Caki2 (cell line): ENCODE results near the gene TMEM50A. TPM values are rescaled to one million over a fixed set of nuclear protein-coding genes. Genes with fewer than 3 reads are reported as not detected.
"Not testable (repeated sequence)": the region's sequence is repeated elsewhere in the genome, so short reads cannot be mapped to it uniquely, and the experiment has no call there.

ENCODE experiments used
- DNase-seq: peaks from one replicate; pipeline ENCODE4 v3.0.0-alpha.2; 2015; ENCODE audit warnings: low read depth
- in situ Hi-C: cut with HindIII; loops from 2 replicates; pipeline ENCODE4 v1.10.0; 2016; ENCODE audit warnings: low sequenced_read_pairs, low pct_unique_long_range_greater_than_20kb, mixed read lengths
- total RNA-seq: library from RNA; depleted of rRNA; stranded (reverse); fragments of >200 nt; shearing (Covaris generic); gene quantifications from 2 replicates; pipeline ENCODE4 v1.2.3, GENCODE V29; 2014; ENCODE audit warnings: low replicate concordance

TMEM50A gene
- total RNA-seq, 1 experiment from 2014 or later = 64.1 TPM

GRCh38 chr1:25327864-25328790, 10.0 kb upstream of the TMEM50A start:
- DNase-seq, in situ Hi-C loops: not testable (repeated sequence)

- in situ Hi-C loops, DNase-seq: not testable (repeated sequence)
Measured at GRCh38 chr1:25328791-25329185, 9.3 kb upstream of the TMEM50A start.

DNA sequence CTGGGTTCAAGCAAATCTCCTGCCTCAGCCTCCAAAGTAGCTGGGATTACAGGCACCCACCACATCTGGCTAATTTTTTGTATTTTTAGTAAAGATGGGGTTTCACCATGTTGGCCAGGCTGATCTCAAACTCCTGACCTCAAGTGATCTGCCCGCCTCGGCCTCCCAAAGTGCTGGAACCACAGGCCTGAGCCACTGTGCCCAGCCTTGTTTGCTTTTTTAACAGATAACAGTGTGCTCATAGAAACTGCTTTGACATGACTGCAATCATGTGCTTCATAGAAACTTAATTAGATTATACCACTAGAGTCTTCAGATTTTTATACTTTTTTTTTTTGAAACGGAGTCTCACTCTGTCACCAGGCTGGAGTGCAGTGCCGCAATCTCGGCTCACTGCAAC, 8.8 kb upstream of the TMEM50A start:
- DNase-seq, in situ Hi-C loops: not testable (repeated sequence)

GRCh38 chr1:25329950-25330349, 8.2 kb upstream of the TMEM50A start:
- DNase-seq, in situ Hi-C loops: not testable (repeated sequence)

GRCh38 chr1:25336922-25337354, 1.2 kb upstream of the TMEM50A start:
- DNase-seq = peak; percentile 30
- in situ Hi-C loops = not testable (repeated sequence)

- in situ Hi-C loops = not testable (repeated sequence)
- peak; percentile 43 for DNase-seq
Measured at GRCh38 chr1:25337483-25338187, 499 bp upstream of the TMEM50A start.

DNA sequence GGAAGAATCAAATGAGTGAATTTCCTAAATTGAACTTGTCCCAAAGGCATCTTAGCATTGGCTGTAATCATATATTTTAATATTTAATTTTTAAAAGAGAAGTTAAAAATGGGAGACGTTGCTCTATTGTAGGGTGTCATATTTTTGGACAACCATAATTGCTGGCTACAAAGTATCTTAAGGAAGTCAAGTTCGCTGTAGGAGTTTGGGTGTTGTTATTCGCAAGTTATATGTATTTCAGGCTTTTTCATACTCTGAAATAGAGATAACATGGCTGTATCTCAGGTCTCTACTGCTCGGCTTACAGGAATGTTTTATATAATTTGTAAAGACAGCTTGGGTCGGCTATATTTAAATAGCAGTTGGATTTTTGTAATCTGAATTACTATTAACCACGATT, 852 bp downstream of the TMEM50A start:
- in situ Hi-C loops = no loop called here

GRCh38 chr1:25341746-25342145, 3.6 kb downstream of the TMEM50A start:
- DNase-seq = no peak
- in situ Hi-C loops = no loop called here

More for the DNA sequence above, 852 bp downstream of the TMEM50A start:
- DNase-seq = no peak

- in situ Hi-C loops = no loop called here
Measured at GRCh38 chr1:25342846-25343245, 4.7 kb downstream of the TMEM50A start.

DNA sequence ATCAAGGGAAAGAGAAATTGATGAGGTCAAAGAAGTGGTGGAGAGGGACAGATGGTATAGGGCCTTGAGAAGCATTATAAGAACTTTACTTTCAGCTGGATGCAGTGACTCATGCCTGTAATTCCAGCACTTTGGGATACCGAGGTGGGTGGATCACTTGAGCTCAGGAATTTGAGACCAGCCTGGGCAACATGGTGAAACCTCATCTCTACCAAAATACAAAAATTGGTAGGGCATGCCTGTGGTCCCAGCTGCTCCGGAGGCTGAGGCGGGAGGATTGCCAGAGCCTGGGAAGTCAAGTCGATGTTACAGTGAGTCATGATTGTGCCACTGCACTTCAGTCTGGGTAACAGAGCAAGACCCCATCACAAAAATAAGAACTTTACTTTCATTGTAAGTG, 5.7 kb downstream of the TMEM50A start:
- DNase-seq = peak; percentile 28
- in situ Hi-C loops = no loop called here

More at GRCh38 chr1:25342846-25343245, 4.7 kb downstream of the TMEM50A start:
- no peak for DNase-seq

DNA sequence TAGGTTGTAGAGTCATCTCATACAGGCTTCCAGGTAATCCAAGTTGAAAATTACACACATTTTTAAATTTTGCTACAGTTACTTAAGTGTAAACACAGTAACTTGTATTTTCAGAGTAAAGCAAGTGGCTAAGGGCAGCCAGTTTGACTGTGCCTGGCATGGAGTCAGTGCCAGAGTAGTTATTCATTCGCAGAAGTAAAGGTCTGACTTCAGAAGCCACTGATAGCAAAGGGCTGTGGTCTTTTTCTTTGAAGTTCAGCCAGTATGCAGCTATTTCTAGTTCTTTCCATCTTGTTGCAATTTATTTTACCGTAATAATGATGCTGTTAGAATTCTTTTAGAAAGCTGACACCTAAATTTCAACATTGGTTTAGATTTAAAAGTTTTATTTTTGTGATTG, 9.4 kb downstream of the TMEM50A start:
- DNase-seq = no peak
- in situ Hi-C loops = no loop called here

DNA sequence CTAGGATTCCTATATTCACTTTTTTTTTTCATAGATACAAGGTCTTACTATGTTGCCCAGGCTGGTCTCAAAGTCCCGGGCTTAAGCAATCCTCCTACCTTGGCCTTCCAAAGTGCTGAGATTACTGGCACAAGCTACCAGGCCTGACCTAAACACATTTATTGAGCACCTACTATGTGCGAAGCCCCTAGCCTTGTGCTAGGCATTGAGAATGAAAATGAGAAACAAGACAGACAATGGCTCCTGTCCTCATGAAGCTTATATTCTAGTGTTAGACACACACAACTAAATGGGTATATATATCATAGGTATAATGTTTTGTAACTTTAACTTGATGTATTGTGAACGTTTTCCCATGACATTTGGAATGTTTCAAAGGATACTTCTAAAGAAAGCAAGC, 11.5 kb downstream of the TMEM50A start:
- in situ Hi-C loops = no loop called here
- no peak for DNase-seq

- in situ Hi-C loops = no loop called here
- DNase-seq = no peak
Measured at GRCh38 chr1:25355841-25356395, 17.8 kb downstream of the TMEM50A start.

GRCh38 chr1:25356441-25356840, 18.3 kb downstream of the TMEM50A start:
- DNase-seq = no peak
- in situ Hi-C loops = no loop called here

DNA sequence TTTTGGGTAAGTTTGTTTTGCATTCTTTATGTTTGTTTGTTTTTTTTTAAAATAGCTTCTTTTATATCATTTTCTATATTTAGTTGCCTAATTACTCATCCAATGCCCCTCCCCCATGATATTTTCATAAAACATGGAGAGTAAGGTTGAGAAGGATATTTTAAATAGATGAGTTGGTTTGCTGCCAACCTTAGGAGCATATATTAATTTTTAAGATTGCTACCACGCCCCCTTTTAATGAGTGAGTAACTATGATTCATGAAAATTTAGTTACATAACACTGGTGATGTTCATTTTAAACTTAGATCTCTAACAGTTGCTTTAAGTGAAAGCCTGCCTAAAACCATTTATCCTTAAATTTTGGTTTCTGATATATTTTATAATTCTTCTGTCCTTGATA, 18.7 kb downstream of the TMEM50A start:
- in situ Hi-C loops = no loop called here
- no peak for DNase-seq

- DNase-seq = peak; percentile 62
- in situ Hi-C loops = no loop called here
Measured at GRCh38 chr1:25360596-25361581, 22.8 kb downstream of the TMEM50A start.

GRCh38 chr1:25361901-25362300, 23.8 kb downstream of the TMEM50A start:
- no peak for DNase-seq
- in situ Hi-C loops = no loop called here
